HepG2 (cell line): ENCODE data around the gene ANO4. TPM values are rescaled to one million over a fixed set of nuclear protein-coding genes. Genes with fewer than 3 reads are reported as not detected.
A peak's percentile ranks its signal among the peaks of the same experiment; 100 is the strongest.

ENCODE experiments used
- ATAC-seq: fragments of 200-7000 bp; cut with Tn5 transposase; 3 replicates; pipeline ENCODE4 v1.9.1; 2020; ENCODE audit warnings: mild to moderate bottlenecking, moderate library complexity
- BruUV-seq: library from RNA; stranded (reverse); fragments of 400-500 nt; replicated peaks from 2 replicates; lab custom pipeline; 2021; lab: Mats Ljungman, UMichigan
- CTCF ChIA-PET: fragments of 300-600 bp; formaldehyde crosslinking; extraction: SDS; loops from one replicate; lab custom pipeline; 2021; ENCODE audit warnings: low total read pairs, inconsistent platforms, low intra/inter-chr PET ratio; lab: Yijun Ruan, JAX
- POLR2A ChIA-PET: fragments of 350-600 bp; sonication (Branson Sonifier 250); formaldehyde crosslinking; loops from one replicate; lab custom pipeline; 2020; ENCODE audit warnings: antibody characterized with exemption, inconsistent platforms; lab: Yijun Ruan, JAX
- DNase-seq: peaks from one replicate; pipeline ENCODE4 v3.0.0-alpha.2; 2015; ENCODE audit warnings: low spot score
- FAIRE-seq: peaks from 3 replicates; lab custom pipeline; 2011; peaks lifted over from hg19 to GRCh38; lab: Jason Lieb, UNC
- H2AFZ ChIP-seq: one replicate; pipeline ENCODE4 v1.6.1; 2011; ENCODE audit warnings: low read length, inconsistent platforms
- H3K27ac ChIP-seq: fragments of 300-600 bp; 3 replicates; pipeline ENCODE4 v1.8.0; 2011; ENCODE audit warnings: mixed run types, mild to moderate bottlenecking, mixed read lengths, low read length, inconsistent platforms; ENCODE audit not compliant: insufficient read depth; ENCODE audit errors: extremely low read length
- H3K27me3 ChIP-seq, 2 experiments: fragments of 200-600 bp in 1 of 2; 2 replicates in 1 of 2; 3 replicates in 1 of 2; pipeline versions ENCODE4 v1.6.0 to v1.8.0; 2011; ENCODE audit warnings: low read length in 2 of 2, mild to moderate bottlenecking in 2 of 2, moderate library complexity in 2 of 2, inconsistent platforms in 1 of 2; ENCODE audit not compliant: insufficient read depth in 2 of 2, control insufficient read depth in 1 of 2
- H3K36me3 ChIP-seq, 2 experiments: fragments of 200-600 bp in 1 of 2; replicated peaks in 1 of 2; 2 replicates in 1 of 2; 3 replicates in 1 of 2; pipeline versions ENCODE4 v1.5.1 to v1.8.0; 2011; ENCODE audit warnings: low read length in 2 of 2, inconsistent platforms in 1 of 2; ENCODE audit not compliant: insufficient read depth in 2 of 2, control insufficient read depth in 1 of 2
- H3K4me1 ChIP-seq: 2 replicates; pipeline ENCODE4 v1.5.1; 2012; ENCODE audit warnings: low read length, inconsistent platforms; ENCODE audit not compliant: insufficient read depth
- H3K4me2 ChIP-seq: 2 replicates; pipeline ENCODE4 v1.6.0; 2011; ENCODE audit warnings: low read depth, low read length, inconsistent platforms
- H3K4me3 ChIP-seq, 3 experiments: fragments of 200-600 bp in 1 of 3; sonication (generic), shearing (Covaris generic) in 1 of 3; replicated peaks in 1 of 3; 2 replicates each; pipeline ENCODE4 v1.5.1; 2011 to 2016; ENCODE audit warnings: low read length in 3 of 3, inconsistent platforms in 2 of 3, low read depth in 2 of 3, mild to moderate bottlenecking in 2 of 3, control low read depth in 1 of 3, mixed read lengths in 1 of 3; ENCODE audit not compliant: insufficient read depth in 1 of 3
- H3K79me2 ChIP-seq: one replicate; pipeline ENCODE4 v1.6.1; 2011; ENCODE audit warnings: low read length, inconsistent platforms; ENCODE audit not compliant: insufficient read depth
- H3K9ac ChIP-seq: 2 replicates; pipeline ENCODE4 v1.6.0; 2011; ENCODE audit warnings: mild to moderate bottlenecking, low read depth, low read length, inconsistent platforms; ENCODE audit not compliant: insufficient read depth
- H3K9me3 ChIP-seq: 2 replicates; pipeline ENCODE4 v1.5.1; 2012; ENCODE audit warnings: mild to moderate bottlenecking, low read length
- H4K20me1 ChIP-seq: 2 replicates; pipeline ENCODE4 v1.6.0; 2011; ENCODE audit warnings: inconsistent platforms, mild to moderate bottlenecking, low read length, moderate library complexity; ENCODE audit not compliant: insufficient read depth
- ARNT ChIP-seq: fragments of 450-650 bp; IDR thresholded peaks from 2 replicates; pipeline ENCODE4 v1.6.1; 2017
- ATF4 ChIP-seq, 2 experiments: fragments of 450-650 bp in 1 of 2; sonication (generic) in 1 of 2; formaldehyde crosslinking; IDR thresholded peaks; 2 replicates each; pipeline versions ENCODE4 v1.5.0 to v1.8.0; 2020 to 2022; ENCODE audit warnings: mild to moderate bottlenecking in 1 of 2, missing genetic modification reagents in 1 of 2
- CSRNP1 ChIP-seq: sonication (generic); formaldehyde crosslinking; IDR thresholded peaks from 2 replicates; pipeline ENCODE4 v1.8.1; 2023; ENCODE audit warnings: mild to moderate bottlenecking, missing genetic modification reagents
- ESRRA ChIP-seq: sonication (generic); formaldehyde crosslinking; IDR thresholded peaks from 2 replicates; pipeline ENCODE4 v1.5.1; 2020; ENCODE audit warnings: mild to moderate bottlenecking, low read depth, missing genetic modification reagents
- GMEB2 ChIP-seq: IDR thresholded peaks from 2 replicates; pipeline ENCODE4 v1.6.1; 2016; ENCODE audit warnings: missing biosample characterization, missing genetic modification reagents, low read depth
- JUNB ChIP-seq: sonication (generic); formaldehyde crosslinking; IDR thresholded peaks from 2 replicates; pipeline ENCODE4 v1.8.0; 2022; ENCODE audit warnings: missing genetic modification reagents, mild to moderate bottlenecking, borderline replicate concordance
- MTA3 ChIP-seq: sonication (generic); formaldehyde crosslinking; IDR thresholded peaks from 2 replicates; pipeline ENCODE4 v1.4.0; 2020; ENCODE audit warnings: missing genetic modification reagents
- SETDB1 ChIP-seq: sonication (generic); formaldehyde crosslinking; IDR thresholded peaks from 2 replicates; pipeline ENCODE4 v1.5.1; 2020; ENCODE audit warnings: missing genetic modification reagents, mild to moderate bottlenecking, borderline replicate concordance
- TERF1 ChIP-seq: sonication (generic); formaldehyde crosslinking; IDR thresholded peaks from 2 replicates; pipeline ENCODE4 v1.8.0; 2022; ENCODE audit warnings: mild to moderate bottlenecking, missing genetic modification reagents, moderate library complexity
- ZNF337 ChIP-seq: sonication (generic); formaldehyde crosslinking; IDR thresholded peaks from 2 replicates; pipeline ENCODE4 v1.5.1; 2020; ENCODE audit warnings: missing genetic modification reagents, low read depth, mild to moderate bottlenecking, borderline replicate concordance
- ZNF44 ChIP-seq: sonication (generic); formaldehyde crosslinking; IDR thresholded peaks from 2 replicates; pipeline ENCODE4 v1.5.1; 2020; ENCODE audit warnings: mild to moderate bottlenecking, missing genetic modification reagents
- ZNF792 ChIP-seq: IDR thresholded peaks from 2 replicates; pipeline ENCODE4 v1.6.1; 2016
- WGBS: methylation state at CpG from one replicate; pipeline ENCODE4 v1.1.6; 2017; ENCODE audit warnings: low lambda C conversion rate; 5-methylcytosine and 5-hydroxymethylcytosine counted together
- in situ Hi-C: cut with HindIII; loops from 2 replicates; pipeline ENCODE4 v1.10.0; 2017; ENCODE audit warnings: low pct_unique_long_range_greater_than_20kb; ENCODE audit not compliant: extremely low pct_ligation_motif_present
- intact Hi-C: fragments of 100-400 bp; cut with micrococcal nuclease; formaldehyde crosslinking; loops from one replicate; pipeline ENCODE4 v1.10.0; 2022; ENCODE audit not compliant: unreplicated experiment
- polyA plus RNA-seq, 8 experiments: library from polyadenylated mRNA; depleted of rRNA in 3 of 8; stranded (reverse) in 7 of 8; unstranded in 1 of 8; fragments of >200 nt; fragmentation: Illumina TruSeq in 4 of 8; extraction: Trizol in 4 of 8; gene quantifications; 2 replicates each; pipeline versions ENCODE4 v1.2.1 to v1.2.3, GENCODE V29; 2011 to 2016; ENCODE audit warnings: low read depth in 4 of 8, missing spikeins in 1 of 8, mixed read lengths in 1 of 8; ENCODE audit not compliant: insufficient read depth in 1 of 8
- total RNA-seq, 5 experiments: library from RNA; depleted of rRNA; stranded (reverse); fragments of >200 nt; fragmentation: Illumina TruSeq; extraction: Trizol; gene quantifications; 2 replicates each; pipeline ENCODE4 v1.2.3, GENCODE V29; 2016; ENCODE audit warnings: low read depth in 1 of 5

Gene ANO4
- total and polyA plus RNA-seq, 2 of the 13 experiments (the other 11 are each of a cell fraction or from before 2014, with no cell fraction given): not detected

- TF ChIP-seq CSRNP1 (CRISPR knock-in tag) (no peak), TERF1 (CRISPR knock-in tag) (no peak), ESRRA (CRISPR knock-in tag) (no peak), ATF4 (CRISPR knock-in tag; IDR thresholded peaks at IDR 0.05) (no peak)
- TF ChIP-seq, all 625 proteins: peak for 0
These were observed 48.5 kb downstream of the ANO4 start (continued) for GRCh38 chr12:100843061-100843460.

GRCh38 chr12:100845095-100845494 lies 50.5 kb downstream of the ANO4 start:
- intact Hi-C loops: loop anchor here (10.0 kb wide), 1 partner anchor 120 kb away; no protein-coding TSS in a partner anchor
- WGBS: 0% methylated on average over 3 of the region's 3 CpGs
- Histone ChIP-seq H3K4me2 (no peak overlapping the region), H3K4me3 (no peak overlapping the region), H3K36me3 (no peaks in the 10 kb centered on the region), H3K9me3 (no peaks in the 10 kb centered on the region)
- TF ChIP-seq ARNT (no peak), MTA3 (CRISPR knock-in tag) (no peak), ZNF337 (CRISPR knock-in tag) (no peak), JUNB (no peak), SETDB1 (CRISPR knock-in tag) (no peak), ZNF44 (CRISPR knock-in tag) (no peak), GMEB2 (no peak), ZNF792 (no peak)
- TF ChIP-seq, all 625 proteins: peak for 0
- Histone ChIP-seq H2AFZ (no peak overlapping the region), H4K20me1 (no peaks in the 10 kb centered on the region), H3K27ac (no peak overlapping the region), H3K27me3 (no peaks in the 10 kb centered on the region), H3K9ac (no peak overlapping the region), H3K4me1 (no peaks in the 10 kb centered on the region), H3K79me2 (no peaks in the 10 kb centered on the region)
- ATAC-seq (no peak), FAIRE-seq (no peak), DNase-seq (peak; percentile 1)
- in situ Hi-C loops: no loop called here
- ChIA-PET POLR2A (no interaction called here), CTCF (no interaction called here)
- no TSS peak for BruUV-seq
